ENCODE results near the gene BAIAP2L2.
"Not testable (repeated sequence)": the region's sequence is repeated elsewhere in the genome, so short reads cannot be mapped to it uniquely, and the experiment has no call there.

Gene BAIAP2L2

GRCh38 chr22:38041760-38042487 is 68.6 kb downstream of the BAIAP2L2 start:
- DNase-seq (ENCODE audit: extremely low read depth in 1 of 2, low read depth in 1 of 2) = no peak

- no peak for DNase-seq (ENCODE audit: extremely low read depth in 1 of 2, low read depth in 1 of 2)
Measured at GRCh38 chr22:38040953-38041759, 69.3 kb downstream of the BAIAP2L2 start.

- DNase-seq (ENCODE audit: extremely low read depth in 1 of 2, low read depth in 1 of 2) = no peak
Measured at GRCh38 chr22:38038890-38039812, 71.3 kb downstream of the BAIAP2L2 start.

- DNase-seq (ENCODE audit: extremely low read depth in 1 of 2, low read depth in 1 of 2) = no peak
Measured at GRCh38 chr22:38038426-38038825, 72.1 kb downstream of the BAIAP2L2 start.

GRCh38 chr22:38037367-38038150 is 72.9 kb downstream of the BAIAP2L2 start:
- DNase-seq (ENCODE audit: extremely low read depth in 1 of 2, low read depth in 1 of 2) = not testable (repeated sequence)

GRCh38 chr22:38036392-38037062 is 74.0 kb downstream of the BAIAP2L2 start:
- no peak for DNase-seq (ENCODE audit: extremely low read depth in 1 of 2, low read depth in 1 of 2)

- DNase-seq (ENCODE audit: extremely low read depth in 1 of 2, low read depth in 1 of 2) = no peak
Measured at GRCh38 chr22:38035530-38035885, 75.0 kb downstream of the BAIAP2L2 start.

Data from activated CD8-positive, alpha-beta memory T cell treated with anti-CD3 and anti-CD28 coated beads for 1 hour (primary cell).